DMS53 treated with DMSO at 0.1 percent for 48 hours (cell line): ENCODE measurements around the gene REELD1.

Source experiments
- DNase-seq: peaks from one replicate; lab custom pipeline; 2025; ENCODE audit not compliant: unreplicated experiment; lab: John Stamatoyannopoulos, UW

REELD1 gene

GRCh38 chr4:146224326-146224966, 10.1 kb downstream of the REELD1 start:
- DNase-seq, result no peak

- DNase-seq, result no peak
Measured at GRCh38 chr4:146229406-146229805, 15.1 kb downstream of the REELD1 start.

- DNase-seq, result no peak
Measured at GRCh38 chr4:146232131-146232722, 17.9 kb downstream of the REELD1 start.

GRCh38 chr4:146235654-146236177, 21.4 kb downstream of the REELD1 start:
- no peak for DNase-seq

- DNase-seq, result no peak
Measured at GRCh38 chr4:146236216-146236615, 21.9 kb downstream of the REELD1 start.

GRCh38 chr4:146237092-146237491, 22.8 kb downstream of the REELD1 start:
- DNase-seq, result no peak

GRCh38 chr4:146238107-146238506, 23.8 kb downstream of the REELD1 start:
- DNase-seq, result no peak

GRCh38 chr4:146243141-146243882, 29.0 kb downstream of the REELD1 start:
- DNase-seq, result no peak

- no peak for DNase-seq
Measured at GRCh38 chr4:146243883-146244277, 29.5 kb downstream of the REELD1 start.

- no peak for DNase-seq
Measured at GRCh38 chr4:146244496-146244895, 30.2 kb downstream of the REELD1 start.

- DNase-seq, result no peak
Measured at GRCh38 chr4:146245246-146245645, 30.9 kb downstream of the REELD1 start.

GRCh38 chr4:146245850-146246249, 31.5 kb downstream of the REELD1 start:
- DNase-seq, result no peak

- no peak for DNase-seq
Measured at GRCh38 chr4:146246381-146246780, 32.0 kb downstream of the REELD1 start.

- no peak for DNase-seq
Measured at GRCh38 chr4:146247356-146247755, 33.0 kb downstream of the REELD1 start.

- DNase-seq, result no peak
Measured at GRCh38 chr4:146252969-146253611, 38.8 kb downstream of the REELD1 start.

- no peak for DNase-seq
Measured at GRCh38 chr4:146255463-146255862, 41.1 kb downstream of the REELD1 start.

- no peak for DNase-seq
Measured at GRCh38 chr4:146255874-146256273, 41.5 kb downstream of the REELD1 start.

- no peak for DNase-seq
Measured at GRCh38 chr4:146256328-146256727, 42.0 kb downstream of the REELD1 start.

- DNase-seq, result no peak
Measured at GRCh38 chr4:146257511-146257910, 43.2 kb downstream of the REELD1 start.

- DNase-seq, result peak; percentile 13
Measured at GRCh38 chr4:146260521-146260920, 46.2 kb downstream of the REELD1 start.

GRCh38 chr4:146261041-146261440, 46.7 kb downstream of the REELD1 start:
- no peak for DNase-seq

GRCh38 chr4:146263793-146264192, 49.5 kb downstream of the REELD1 start:
- DNase-seq, result no peak
